ENCODE measurements around the gene SDK2. TPM values are rescaled to one million over a fixed set of nuclear protein-coding genes. Genes with fewer than 3 reads are reported as not detected.

Gene SDK2
- total RNA-seq, 2 donors from 2014 or later = 16.5 to 26.3 TPM

DNA sequence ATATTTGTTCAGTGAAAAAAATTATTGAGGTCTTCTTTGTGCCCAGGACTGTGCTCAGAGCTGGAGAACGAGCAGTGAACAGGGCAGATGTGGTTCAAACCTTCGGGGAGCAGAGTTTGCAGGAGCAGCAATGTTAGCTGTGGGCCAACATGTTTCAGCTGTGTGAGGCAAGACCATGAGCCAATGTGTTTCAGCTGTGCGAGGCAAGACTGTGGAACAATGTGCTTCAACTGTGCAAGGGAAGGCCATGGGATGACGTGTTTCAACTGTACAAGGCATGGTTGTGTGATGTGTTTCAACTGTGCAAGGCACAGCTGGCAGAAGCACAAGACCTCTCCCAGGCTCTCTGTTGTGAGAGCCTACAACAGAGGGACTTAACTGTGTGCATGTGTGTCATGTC is 35.2 kb upstream of the SDK2 start:
- H3K36me3 ChIP-seq = no peaks in the 10 kb centered on the region
- TF ChIP-seq POLR2A (IDR thresholded peaks at IDR 0.05) = no peak
- TF ChIP-seq, protein P1, sequence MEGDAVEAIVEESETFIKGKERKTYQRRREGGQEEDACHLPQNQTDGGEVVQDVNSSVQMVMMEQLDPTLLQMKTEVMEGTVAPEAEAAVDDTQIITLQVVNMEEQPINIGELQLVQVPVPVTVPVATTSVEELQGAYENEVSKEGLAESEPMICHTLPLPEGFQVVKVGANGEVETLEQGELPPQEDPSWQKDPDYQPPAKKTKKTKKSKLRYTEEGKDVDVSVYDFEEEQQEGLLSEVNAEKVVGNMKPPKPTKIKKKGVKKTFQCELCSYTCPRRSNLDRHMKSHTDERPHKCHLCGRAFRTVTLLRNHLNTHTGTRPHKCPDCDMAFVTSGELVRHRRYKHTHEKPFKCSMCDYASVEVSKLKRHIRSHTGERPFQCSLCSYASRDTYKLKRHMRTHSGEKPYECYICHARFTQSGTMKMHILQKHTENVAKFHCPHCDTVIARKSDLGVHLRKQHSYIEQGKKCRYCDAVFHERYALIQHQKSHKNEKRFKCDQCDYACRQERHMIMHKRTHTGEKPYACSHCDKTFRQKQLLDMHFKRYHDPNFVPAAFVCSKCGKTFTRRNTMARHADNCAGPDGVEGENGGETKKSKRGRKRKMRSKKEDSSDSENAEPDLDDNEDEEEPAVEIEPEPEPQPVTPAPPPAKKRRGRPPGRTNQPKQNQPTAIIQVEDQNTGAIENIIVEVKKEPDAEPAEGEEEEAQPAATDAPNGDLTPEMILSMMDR (IDR thresholded peaks at IDR 0.05) = no peak
- no peak for TF ChIP-seq POLR2AphosphoS5 (IDR thresholded peaks at IDR 0.05)
- 70% methylated on average over 4 of the region's 4 CpGs for WGBS
- H3K4me1 ChIP-seq (replicated peaks) = no peaks in the 10 kb centered on the region
- H3K9me3 ChIP-seq = no peaks in the 10 kb centered on the region
- no peak for DNase-seq (ENCODE audit: low spot score)
- no peak overlapping the region for H3K4me3 ChIP-seq
- intact Hi-C loops (cut with DNase I) = no loop called here
- H3K27me3 ChIP-seq (replicated peaks; ENCODE audit: insufficient read depth) = no peaks in the 10 kb centered on the region
- H3K27ac ChIP-seq = no peak overlapping the region

GRCh38 chr17:73678999-73679398 is 34.8 kb upstream of the SDK2 start:
- no peaks in the 10 kb centered on the region for H3K4me1 ChIP-seq (replicated peaks)
- H3K4me3 ChIP-seq = no peak overlapping the region
- DNase-seq (ENCODE audit: low spot score) = no peak
- no peaks in the 10 kb centered on the region for H3K36me3 ChIP-seq
- no peak overlapping the region for H3K27ac ChIP-seq
- no peaks in the 10 kb centered on the region for H3K27me3 ChIP-seq (replicated peaks; ENCODE audit: insufficient read depth)
- no peaks in the 10 kb centered on the region for H3K9me3 ChIP-seq
- TF ChIP-seq POLR2AphosphoS5 (IDR thresholded peaks at IDR 0.05) (no peak), POLR2A (IDR thresholded peaks at IDR 0.05) (no peak)
- TF ChIP-seq, protein P1 (IDR thresholded peaks at IDR 0.05) = no peak
- intact Hi-C loops (cut with DNase I) = no loop called here
- 60% methylated on average over 7 of the region's 7 CpGs for WGBS

- intact Hi-C loops (cut with DNase I) = no loop called here
- H3K36me3 ChIP-seq = no peaks in the 10 kb centered on the region
- DNase-seq (ENCODE audit: low spot score) = no peak
- TF ChIP-seq, protein P1 (IDR thresholded peaks at IDR 0.05) = no peak
- no peak for TF ChIP-seq POLR2A (IDR thresholded peaks at IDR 0.05)
- H3K4me3 ChIP-seq = no peak overlapping the region
- H3K9me3 ChIP-seq = no peaks in the 10 kb centered on the region
- H3K27me3 ChIP-seq (replicated peaks; ENCODE audit: insufficient read depth) = peaks cover 3% of the 10 kb centered on the region
- no peaks in the 10 kb centered on the region for H3K4me1 ChIP-seq (replicated peaks)
- 93% methylated on average over 3 of the region's 3 CpGs for WGBS
- H3K27ac ChIP-seq = no peak overlapping the region
These were observed 25.5 kb upstream of the SDK2 start for GRCh38 chr17:73669771-73670170.

DNA sequence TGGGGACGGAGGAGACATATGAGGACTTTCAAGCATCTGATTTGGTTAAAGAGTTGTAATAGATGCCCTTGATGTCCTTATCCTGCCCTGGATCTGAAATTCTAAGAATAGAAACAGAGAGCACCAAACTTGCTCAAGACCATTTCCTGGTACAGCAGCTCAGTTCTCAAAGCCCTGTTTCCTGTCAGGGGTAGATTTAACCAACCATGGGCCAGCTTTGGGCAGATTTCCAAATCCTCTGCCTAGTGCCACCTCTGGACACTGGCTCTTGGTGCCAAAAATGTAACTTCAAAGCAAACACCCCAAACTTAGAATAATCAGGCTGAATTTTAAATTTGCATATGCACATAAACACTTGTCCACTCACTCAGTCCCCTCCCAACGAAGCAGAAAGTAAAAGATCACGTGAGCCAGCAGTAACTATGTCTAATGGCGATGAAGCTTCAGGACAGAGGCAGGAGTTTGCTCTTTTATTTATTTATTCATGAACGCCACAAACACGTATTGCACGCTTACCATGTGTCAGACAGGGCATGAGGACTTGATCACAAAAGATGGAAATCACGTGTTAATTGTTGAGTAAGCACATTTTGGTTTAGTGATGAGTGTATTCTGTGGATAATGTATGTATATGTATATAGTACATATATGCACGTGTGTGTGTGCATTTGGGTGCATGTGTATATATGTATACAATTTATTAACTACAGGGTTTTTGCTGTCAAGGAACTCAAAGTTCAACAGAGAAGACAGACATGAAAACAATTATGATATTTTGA is 23.1 kb upstream of the SDK2 start:
- DNase-seq (ENCODE audit: low spot score) = no peak
- Histone ChIP-seq H3K27ac (no peak overlapping the region), H3K9me3 (no peaks in the 10 kb centered on the region), H3K4me3 (no peak overlapping the region), H3K4me1 (replicated peaks) (no peaks in the 10 kb centered on the region), H3K27me3 (replicated peaks; ENCODE audit: insufficient read depth) (peaks cover 3% of the 10 kb centered on the region), H3K36me3 (no peaks in the 10 kb centered on the region)
- WGBS = 60% methylated on average over 9 of the region's 9 CpGs
- intact Hi-C loops (cut with DNase I) = no loop called here
- no peak for TF ChIP-seq POLR2AphosphoS5 (IDR thresholded peaks at IDR 0.05)
- TF ChIP-seq, protein P1 (IDR thresholded peaks at IDR 0.05) = no peak
- no peak for TF ChIP-seq POLR2A (IDR thresholded peaks at IDR 0.05)

GRCh38 chr17:73663614-73664013 is 19.4 kb upstream of the SDK2 start:
- TF ChIP-seq, protein P1 (IDR thresholded peaks at IDR 0.05) = no peak
- Histone ChIP-seq H3K27ac (no peak overlapping the region), H3K36me3 (no peaks in the 10 kb centered on the region), H3K4me3 (no peak overlapping the region), H3K27me3 (replicated peaks; ENCODE audit: insufficient read depth) (peaks cover 3% of the 10 kb centered on the region), H3K9me3 (no peaks in the 10 kb centered on the region), H3K4me1 (replicated peaks) (no peaks in the 10 kb centered on the region)
- 77% methylated on average over 1 of the region's 1 CpG for WGBS
- intact Hi-C loops (cut with DNase I) = no loop called here
- DNase-seq (ENCODE audit: low spot score) = no peak

Data from prostate gland (tissue), 2 donors.